Right renal pelvis (tissue), 4 donors: Measurements from ENCODE around the gene PLXND1. TPM values are rescaled to one million over a fixed set of nuclear protein-coding genes. Genes with fewer than 3 reads are reported as not detected.

ENCODE experiments used
- DNase-seq, 4 donors: peaks; one replicate each; pipeline ENCODE4 v3.0.0-alpha.2; 2013; ENCODE audit warnings: low read depth in 4 of 4, low spot score in 3 of 4, missing footprints in 1 of 4
- polyA plus RNA-seq, 4 donors: library from polyadenylated mRNA; unstranded; fragments of 120-200 nt; gene quantifications; one replicate each; pipeline ENCODE4 v1.2.1, GENCODE V29; 2013; ENCODE audit not compliant: insufficient read length in 4 of 4

Gene PLXND1
- polyA plus RNA-seq, 4 donors = 119 to 164 (median 138) TPM

DNA sequence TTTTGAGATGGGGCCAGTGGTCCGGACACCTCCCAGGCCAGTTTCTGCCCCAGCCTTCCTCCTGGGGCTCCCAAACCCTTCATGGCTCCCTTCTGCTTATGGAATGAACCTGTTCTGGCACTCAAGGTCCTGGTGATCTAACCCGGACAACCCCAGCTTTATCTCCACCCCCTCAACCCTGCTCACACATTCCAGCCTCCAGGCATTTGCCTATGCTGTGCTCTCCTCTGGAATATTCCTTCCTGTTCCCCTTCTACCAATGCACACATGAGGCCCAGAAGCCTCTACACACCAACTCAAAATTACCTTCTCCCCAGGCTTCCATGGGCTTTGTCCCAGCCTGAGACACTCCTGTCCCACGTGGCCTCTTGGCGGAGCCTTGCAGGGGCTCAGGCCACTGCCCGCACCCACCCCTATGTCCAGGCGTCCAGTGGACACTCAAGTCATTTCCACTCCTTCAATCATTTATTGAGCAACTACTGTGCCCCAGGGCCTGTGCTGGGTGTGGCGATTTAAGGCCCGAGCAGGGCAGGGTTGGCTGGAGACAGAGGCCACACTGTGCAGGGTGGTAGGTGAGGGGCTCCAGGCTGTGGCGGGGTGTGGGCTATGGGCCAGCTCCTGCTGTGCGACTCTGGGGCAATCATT, 18.8 kb downstream of the PLXND1 start:
- no peak for DNase-seq

DNA sequence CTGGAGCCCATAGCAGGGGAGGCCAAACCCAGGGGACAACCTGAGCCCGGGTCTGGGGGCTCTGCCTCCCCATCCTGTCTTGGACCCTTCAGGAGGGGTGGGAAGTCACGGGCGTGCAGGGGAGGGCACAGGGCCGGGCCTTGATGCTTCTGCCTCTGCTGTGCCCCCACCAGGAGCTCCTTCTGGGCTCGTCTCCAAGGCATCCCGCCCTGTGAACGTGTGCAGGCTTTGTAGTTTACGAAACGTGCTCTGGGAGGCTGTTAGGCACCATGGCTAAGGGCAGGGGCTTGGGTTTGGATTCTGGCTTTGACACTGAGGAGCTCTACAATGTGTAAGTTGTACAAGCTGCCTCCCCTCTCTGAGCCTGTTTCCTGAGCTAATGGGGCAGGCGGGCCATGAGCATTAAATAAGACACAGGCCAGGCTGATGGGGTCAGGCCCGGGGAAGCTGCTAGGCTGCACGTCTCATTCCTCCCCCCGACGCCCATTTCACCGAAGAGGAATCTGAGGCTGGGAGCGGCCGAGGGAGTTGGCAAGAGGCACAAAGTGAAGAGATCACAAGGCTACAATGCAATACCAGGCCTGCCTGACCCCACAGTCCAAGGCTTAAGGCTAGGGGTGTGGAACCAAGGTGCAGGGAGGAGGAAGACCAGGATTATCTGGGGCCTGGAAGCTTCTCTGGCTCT, 19.6 kb downstream of the PLXND1 start:
- no peak for DNase-seq

DNA sequence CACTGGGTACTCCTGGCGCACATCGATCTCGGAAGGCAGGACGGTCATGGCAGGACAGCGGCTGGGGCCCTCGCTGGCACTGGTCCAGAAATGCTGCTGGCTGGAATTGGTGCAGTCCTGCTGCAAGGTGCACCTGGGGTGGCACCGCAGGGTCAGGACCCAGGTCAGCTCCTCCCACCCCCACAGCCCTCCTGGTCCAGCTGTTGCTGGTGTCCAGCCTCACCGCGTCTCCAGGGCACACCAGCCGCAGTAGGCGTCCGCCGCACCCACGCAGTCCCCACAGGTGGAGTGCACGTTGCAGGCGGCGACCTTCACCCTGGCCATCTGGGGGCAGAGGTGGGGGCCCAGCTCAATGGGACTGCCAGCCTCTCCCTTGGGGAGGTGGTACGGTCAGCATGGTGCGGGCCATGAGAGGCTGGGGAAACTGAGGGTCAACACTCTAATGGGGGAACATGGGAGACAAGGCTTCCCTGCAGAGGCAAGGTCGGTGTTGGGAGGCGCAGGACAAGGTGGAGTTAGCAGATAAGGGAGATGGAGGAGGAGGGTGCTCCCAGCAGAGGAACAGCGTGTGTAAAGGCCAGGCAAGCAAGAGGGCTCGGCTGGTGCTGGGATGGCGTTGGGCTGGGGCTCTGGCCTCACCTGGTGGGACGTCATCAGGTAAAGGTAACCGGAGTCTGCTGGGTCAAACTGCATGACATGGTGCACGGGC, 20.4 kb downstream of the PLXND1 start:
- no peak for DNase-seq

DNA sequence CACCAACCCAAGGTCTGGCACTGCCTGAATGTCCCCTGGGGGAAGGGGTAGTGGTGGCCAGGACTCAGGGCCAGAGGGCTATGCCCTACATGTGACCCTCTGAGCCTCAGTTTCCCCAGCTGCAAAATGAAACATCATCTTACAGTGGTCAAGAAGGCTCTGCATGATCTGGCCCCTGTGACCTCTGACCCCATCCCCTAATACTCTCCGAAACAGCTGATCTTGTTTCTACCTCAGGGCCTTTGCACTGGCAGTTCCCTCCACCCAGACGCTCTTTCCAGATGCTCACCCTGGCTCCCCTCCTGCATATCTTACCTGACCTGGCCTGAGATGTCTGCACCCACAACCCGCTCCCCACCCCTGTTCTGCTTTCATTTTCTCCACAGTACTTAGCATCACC, 21.8 kb downstream of the PLXND1 start:
- DNase-seq = no peak

DNA sequence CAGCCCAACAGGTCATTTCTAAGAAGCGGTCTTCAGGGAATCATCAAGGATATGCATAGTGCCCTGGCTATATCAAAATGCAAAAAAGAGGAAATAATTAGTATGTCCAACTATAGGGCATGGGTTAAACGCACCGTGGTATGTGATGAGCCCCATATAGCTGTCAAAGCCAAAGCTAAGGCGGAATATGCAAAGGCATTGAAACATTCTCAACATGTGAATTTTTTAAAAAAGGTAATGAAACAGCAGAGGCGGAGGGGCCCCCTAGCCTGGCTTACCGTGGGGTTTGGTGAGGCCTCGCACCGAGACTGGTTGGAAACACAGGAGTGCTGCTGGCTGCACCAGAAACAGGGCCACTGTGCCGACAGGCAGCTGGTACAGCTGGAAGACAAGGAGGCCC, 23.2 kb downstream of the PLXND1 start:
- DNase-seq = no peak

DNA sequence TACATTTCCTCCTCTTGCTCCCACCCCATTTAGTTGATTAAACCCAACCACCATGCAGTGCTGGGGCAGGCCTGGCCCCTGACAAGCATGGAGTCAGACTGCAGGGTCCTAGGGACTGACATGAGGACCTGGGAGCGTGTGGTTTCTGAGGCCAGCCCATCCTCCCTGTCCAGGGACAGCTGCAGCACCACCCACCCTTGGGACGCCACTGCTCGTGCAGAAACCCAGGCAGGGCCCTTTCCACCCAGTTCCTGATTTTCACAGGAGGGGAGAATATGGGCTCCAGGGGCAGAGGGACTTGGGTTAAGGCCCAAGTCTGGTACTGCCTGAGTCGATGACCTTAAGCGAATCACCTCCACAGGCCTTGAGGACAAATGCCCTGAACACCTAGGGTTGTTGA, 23.7 kb downstream of the PLXND1 start:
- DNase-seq = no peak

DNA sequence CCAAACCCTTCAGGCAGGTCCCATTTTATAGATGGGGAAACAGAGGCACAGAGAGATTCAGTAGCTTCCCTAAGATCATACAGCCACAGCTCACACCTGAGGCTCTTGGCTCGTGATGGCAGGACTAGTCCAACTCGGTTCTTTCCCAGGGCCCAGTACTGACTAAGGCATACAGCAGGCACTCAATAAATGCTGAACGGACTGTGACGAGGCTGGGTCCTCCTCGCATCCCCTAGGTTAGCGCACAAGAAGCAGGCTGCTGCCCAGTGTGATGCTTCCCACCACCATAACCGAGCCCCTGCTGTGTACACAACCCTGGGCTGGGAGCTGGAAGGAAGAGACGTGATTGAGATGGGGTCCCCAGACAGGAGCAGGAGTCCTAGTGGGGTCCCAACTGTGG, 24.9 kb downstream of the PLXND1 start:
- no peak for DNase-seq

DNA sequence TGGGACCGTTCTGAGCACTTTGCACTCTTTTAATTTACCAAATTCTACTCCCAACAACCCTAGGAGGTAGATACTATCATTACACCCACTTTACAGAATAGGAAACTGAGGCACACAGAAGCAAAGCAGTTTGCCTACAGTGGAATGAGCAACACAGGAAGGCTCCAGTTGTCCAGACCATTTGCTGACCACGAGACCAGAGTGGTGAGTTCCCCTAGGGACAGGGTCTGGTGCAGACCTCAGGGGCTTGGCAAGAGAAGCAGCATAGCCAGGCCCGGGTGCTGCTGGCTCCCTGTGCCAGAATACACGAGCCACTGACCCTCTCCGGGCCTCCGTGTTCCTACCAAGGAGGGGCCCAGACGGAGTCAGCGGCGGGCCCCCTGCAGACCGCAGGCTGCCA, 26.5 kb downstream of the PLXND1 start:
- DNase-seq = no peak

DNA sequence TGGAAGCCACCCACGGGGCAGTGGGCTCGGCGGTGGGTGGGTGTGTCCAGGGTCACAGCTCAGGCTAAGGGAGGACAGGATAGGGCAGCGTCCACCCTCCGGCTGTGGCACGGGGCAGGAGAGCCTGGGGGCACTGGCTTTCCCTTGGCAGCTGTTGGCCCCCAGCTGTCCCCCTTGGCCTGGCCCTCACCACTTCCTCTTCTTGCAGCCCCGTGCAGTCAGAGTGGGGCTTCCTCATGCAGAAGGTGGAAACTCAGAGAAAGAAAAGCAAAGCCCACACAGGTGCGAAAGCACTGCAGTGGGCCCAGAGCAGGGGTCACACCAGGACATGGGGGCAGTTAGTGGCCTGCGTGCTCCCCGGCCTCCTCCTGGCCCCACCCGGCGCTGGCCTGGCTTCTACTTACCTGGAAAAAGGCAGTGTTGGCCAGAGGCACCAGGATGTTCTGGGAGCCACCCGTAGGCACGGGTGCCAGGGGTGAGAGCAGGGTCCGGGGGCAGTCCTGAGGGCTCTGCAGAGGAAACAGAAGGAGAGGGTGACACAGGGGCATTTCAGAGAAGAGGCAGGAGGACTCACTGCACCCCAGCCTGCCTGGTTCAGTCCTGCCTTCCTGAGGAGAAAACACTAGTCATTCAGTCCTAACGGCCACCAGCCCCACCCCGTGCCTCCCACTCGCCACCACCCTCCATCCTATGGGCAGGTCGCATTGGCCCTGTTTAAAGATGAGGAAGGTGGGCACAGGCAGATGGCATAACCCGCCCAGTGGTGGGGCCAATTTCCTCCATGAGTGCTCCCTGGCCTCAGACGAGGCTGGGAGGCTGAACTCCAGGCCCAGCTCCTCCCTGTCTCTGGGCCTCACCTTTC, 28.3 kb downstream of the PLXND1 start:
- DNase-seq = no peak

DNA sequence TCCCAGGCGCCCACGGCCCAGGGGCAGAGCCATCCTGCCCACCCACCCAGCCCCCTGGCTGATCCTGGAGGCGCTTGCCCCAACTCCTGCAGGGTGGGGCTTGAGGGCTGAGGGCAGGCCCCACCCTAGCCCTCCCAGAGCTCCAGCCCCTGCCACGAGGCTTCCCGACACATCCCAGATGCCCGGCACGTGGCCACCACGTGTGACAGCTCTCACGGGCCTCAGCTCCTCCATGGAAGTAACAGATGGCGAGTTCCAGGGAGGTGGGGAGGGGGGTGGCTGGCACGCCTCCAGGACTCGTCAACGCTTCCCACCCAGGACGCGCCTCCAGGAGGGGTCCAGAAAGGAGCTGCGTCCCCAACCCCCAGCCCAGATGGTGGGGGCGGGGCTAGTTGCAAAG, 29.1 kb downstream of the PLXND1 start:
- no peak for DNase-seq

DNA sequence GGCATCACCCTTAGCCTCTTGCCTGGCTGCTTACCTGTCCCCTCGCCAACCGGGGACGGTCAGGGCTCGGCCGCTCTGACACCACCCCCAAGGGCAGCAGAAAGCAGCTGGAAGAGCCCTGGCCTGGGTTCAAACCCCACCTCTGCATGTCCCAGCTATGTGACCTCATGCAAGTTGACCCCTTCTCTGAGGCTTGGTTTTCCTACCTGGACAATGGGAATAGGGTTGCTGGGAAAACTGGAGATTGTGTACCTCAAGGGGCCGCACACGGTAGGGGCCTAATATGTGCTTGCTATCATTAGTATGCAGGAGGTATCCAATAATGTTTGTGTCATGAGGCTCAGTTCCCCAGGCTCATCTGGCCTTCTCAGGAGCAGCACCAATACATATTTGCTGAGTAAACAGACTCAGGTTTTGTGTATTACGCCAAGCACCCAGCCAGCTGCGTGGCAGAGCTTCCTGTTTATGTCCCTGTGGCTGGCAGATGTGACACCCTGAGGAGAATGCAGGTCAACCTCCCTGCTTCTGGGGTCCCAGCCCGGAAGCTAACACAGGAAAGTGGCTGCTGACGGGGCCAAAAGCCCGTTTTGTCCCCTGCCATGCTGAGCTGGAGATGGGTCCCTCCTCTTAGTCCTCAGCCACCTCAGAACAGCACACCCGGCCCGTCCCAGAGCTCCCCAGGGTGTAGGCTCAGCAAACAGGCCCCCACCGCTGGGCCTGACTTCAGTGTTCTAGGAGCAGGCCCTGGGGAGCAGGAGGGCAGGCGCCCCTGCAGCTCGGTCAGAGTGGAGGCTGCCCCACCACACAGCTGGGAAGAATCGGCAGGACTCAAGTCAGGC, 29.7 kb downstream of the PLXND1 start:
- no peak for DNase-seq

DNA sequence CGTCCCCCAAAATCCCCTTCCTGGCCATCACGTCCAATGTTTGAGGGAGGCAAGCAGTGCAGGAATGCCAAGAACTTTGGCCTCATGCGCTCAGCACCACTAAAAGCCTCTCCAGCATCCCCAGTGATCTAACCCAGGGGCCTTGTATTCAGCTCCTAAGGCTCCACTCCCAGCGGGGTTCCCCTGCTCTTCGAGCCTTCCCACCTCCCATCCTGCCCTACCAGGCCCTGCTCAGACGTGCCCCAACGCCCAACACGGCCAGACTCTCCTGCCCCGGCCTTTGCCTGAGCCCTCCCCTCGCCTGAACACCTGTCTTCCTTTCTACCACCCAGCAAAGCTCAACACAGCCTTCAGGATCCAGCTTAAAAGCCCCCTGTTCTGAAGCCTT, 30.5 kb downstream of the PLXND1 start:
- DNase-seq = no peak

DNA sequence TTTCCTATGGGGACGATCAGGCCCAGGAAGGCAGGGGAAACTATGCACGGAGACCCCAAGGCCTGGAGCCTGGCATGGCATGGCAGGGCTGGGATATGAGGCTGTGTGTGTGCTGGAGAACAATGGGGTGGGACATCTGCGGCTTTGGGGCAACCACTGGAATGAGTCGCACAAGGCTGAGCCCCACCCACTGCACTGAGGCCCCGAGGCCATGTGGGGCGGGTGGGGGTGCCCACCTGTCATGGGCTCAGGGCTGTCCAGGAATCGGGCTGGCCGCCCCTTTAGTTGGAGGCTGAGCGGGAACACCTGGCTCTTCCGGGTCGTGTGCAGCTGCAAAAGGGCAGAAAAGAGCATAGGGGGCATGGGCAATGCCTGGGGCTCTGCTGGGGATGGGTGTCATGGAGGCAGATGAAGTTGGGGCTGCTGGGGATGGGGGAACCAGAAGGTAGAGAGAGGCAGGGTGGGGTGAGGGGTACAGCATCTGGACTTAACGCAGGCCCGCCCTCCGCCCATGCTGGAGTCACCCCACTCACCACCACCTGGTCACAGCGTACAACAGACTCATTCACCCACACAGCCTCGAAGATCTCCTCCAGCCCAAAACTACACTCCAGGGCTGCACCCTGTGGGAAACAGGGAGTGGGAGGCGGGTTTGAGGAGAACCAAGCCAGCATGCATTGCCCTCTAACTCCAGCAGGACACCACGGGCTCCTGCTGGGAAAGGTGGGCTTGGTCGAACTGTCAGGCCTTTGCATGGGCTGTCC, 31.1 kb downstream of the PLXND1 start:
- DNase-seq = no peak

DNA sequence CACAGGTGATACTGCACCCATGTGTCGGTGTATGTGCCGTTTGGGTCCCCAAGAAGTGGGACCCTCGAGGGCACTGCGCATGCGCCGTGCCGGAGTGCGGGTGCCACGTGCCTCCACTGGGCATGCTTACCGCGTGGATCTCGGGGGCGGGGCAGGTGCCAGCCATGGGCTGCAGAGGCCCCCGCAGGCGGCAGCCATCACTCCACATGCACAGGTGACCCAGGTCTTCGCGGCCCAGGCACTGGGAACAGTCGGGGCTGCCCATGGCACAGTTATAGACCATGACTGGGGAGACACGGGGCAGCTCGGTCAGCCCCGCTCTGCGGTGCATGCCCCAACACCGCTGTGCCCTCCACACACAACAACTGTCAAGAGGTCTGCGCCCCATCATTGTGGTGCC, 32.3 kb downstream of the PLXND1 start:
- no peak for DNase-seq

DNA sequence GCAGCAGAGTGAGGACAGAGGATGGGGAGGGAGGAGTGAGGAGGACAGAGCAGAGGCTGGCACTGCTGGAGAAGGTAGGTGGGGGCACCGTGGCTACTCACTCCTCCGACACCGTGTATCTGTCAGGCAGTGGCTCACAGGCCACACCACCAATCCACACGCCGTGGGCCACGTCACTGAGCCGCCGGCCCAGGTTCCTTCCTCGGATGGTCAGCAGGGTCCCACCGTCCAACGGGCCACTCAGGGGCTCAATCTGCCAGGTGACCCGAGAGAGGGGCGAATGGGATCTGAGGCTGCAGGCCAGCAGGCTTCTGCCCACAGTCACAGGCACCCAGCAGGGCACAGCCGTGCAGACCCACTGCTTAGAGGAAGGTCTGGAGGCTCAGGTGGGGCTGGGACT, 33.0 kb downstream of the PLXND1 start:
- DNase-seq = no peak

DNA sequence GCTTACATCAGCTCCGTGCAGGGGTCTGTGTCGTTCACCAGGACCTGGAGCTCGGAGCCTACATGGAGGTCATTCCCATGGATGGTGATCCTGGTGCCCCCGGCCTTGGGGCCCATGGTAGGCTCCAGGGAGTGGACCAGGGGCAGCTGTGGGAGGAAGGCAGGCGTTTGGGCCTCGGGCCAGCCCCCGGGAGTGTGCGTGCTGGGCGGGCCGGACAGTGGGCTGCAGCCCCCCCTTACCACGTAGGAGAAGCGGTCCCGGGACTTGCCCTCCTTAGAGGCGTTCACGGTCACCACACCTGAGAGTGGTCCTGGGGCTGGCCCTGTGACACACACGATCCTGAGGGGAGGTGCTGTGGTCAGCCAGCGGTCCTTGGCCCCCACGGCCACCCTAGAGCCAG, 33.9 kb downstream of the PLXND1 start:
- DNase-seq = no peak

DNA sequence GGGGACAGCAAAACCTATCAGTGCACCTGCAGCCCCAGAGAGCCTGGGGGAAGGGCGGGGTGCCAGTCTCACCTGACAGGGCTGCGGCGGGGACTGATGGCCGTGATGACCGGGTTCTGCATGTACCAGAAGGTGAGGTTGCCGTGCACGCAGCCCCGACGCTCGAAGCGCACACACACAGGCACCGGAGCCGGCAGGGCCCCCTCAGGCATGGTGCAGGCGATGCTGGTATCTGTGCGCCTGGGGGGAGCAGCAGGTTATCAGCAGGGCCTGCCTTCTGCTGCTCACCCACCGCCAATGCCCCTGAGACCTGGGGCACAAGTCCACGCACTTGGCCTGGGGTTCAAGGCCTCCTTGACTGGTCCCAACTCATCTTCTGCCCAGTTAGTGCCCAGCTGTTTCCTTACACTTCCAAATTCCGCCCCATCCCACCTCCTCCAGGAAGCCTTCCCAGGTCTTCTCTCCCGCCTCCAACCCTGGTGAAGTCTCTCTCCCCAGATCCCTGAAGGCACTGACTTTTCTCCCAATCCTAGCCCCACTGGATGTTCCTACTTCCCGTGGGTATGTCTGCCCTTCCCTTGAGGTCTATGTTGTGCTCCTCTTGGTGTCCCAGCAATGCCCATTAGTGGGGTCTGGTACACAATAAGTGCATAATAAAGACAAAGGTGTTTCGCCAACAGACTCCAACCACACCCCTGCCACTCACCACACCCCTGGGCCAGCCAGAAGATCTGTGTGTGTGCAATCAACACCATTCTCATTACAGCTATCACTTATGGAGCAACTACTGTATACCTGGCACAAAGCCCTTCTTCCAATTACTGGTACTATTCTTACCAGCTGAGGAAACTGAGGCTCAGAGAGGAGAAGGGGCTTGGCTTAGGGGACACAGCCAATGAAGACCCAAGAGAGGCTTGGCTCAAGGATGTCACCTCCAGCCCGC, 34.6 kb downstream of the PLXND1 start:
- no peak for DNase-seq

DNA sequence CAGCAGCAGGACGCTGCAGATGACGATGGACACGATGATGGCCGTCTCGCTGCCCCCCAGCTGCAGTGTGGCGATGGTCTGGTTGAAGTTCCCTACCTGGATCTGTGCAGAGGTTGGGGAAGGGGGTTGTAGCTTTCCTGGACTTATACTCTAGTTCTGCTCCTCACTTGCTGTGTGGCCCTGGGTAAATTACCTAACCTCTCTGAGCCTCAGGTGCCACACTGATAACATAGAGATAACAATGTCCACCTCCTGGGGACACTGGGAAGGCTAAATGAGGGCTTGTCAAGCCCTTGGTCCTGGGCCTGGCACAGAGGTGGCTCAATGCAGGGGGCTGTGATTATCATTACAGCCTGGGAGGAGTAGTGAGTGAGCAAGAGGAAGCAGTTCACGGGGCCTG, 36.6 kb downstream of the PLXND1 start:
- DNase-seq = no peak
